ENCODE data around the gene SLC35G2. TPM values are rescaled to one million over a fixed set of nuclear protein-coding genes. Genes with fewer than 3 reads are reported as not detected.
A peak's percentile ranks its signal among the peaks of the same experiment; 100 is the strongest.

The SLC35G2 gene
- total RNA-seq, 4 donors from 2014 or later = 1.9 to 2.8 (median 2.7) TPM; not detected in 1

DNA sequence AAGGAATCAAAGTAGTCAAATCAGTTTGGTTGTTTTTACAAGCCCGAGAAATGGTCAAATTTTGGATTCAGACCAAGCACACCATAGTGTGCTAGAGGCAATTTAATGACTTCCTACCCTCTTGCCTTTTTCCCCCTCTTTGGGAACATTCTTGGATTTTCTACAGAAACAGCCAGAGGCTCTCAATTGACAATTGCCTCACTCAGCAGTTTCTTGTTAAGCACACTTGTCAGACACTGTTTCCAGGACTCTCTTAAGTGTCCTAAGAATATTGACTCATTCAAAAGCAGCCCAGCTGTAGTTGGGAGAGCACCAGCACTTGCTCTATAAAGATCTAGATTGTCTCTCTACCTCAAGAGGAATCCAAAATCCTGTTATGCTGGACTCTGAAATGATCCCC is 1.5 kb upstream of the SLC35G2 start:
- Histone ChIP-seq H3K4me1 (peaks cover 0 to 9% (median 7%) of the 10 kb centered on the region in 4 donors), H3K4me3 (no peak overlapping the region), H3K36me3 (no peaks in the 10 kb centered on the region), H3K27me3 (no peaks in the 10 kb centered on the region), H3K27ac (no peak overlapping the region), H3K9me3 (no peaks in the 10 kb centered on the region)
- no peak for DNase-seq
- TF ChIP-seq CTCF (IDR thresholded peaks at IDR 0.05) (no peak), POLR2A (IDR thresholded peaks at IDR 0.05) (no peak)

DNA sequence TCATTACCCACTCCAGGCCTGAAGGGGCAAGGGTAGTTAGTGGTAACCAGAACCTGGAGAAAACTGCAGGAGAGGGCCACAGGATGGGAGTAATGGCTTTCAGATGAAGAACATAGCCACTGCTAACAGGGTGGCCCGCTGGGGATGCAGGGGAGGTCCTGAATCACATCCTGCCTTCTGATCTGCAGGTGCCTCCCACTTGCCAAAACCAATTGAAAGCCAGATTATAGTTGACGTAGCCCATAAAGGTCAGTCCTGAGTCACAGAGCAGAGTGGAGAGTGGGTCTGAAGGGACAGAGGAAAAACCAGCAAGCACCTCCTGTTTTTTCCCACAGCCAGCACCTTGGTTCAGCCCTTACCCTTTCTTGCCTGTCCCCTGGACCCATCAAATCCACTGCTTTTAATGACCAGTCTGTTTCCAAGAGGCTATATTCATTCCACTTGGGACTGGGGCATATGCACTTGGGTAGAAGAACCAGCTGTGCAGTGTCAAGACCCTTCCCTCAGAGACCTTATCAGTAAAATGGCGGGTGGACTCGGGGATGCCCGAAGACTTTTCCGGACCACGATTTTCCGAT is 646 bp upstream of the SLC35G2 start:
- DNase-seq = peak in 2 of 3 donors; percentile 18 to 47
- no peaks in the 10 kb centered on the region for H3K9me3 ChIP-seq
- H3K4me1 ChIP-seq = peaks cover 0 to 9% (median 7%) of the 10 kb centered on the region in 4 donors
- H3K4me3 ChIP-seq = peak overlapping the region; percentile 46 to 65 (median 60)
- no peaks in the 10 kb centered on the region for H3K36me3 ChIP-seq
- TF ChIP-seq CTCF (IDR thresholded peaks at IDR 0.05) (no peak), POLR2A (IDR thresholded peaks at IDR 0.05) (no peak)
- peak overlapping the region; percentile 15 to 61 (median 54) for H3K27ac ChIP-seq
- no peaks in the 10 kb centered on the region for H3K27me3 ChIP-seq

DNA sequence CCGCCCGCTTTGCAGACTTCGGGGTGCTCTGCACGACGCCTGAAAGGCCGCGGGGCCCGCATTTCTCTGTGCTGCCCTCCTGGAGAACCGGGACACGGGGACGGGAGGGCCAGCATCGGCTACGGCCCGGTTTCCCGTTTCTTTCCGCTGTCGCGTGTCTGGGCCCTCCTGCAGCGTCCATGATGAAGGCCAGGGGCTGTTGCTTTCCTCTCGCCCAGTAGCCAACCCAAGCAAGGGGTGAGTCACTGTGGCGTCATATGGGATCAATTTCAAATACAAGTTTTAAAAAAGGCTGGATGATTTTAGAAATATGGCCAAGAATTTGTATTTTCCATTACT is 435 bp downstream of the SLC35G2 start:
- no peak for DNase-seq
- Histone ChIP-seq H3K27me3 (no peaks in the 10 kb centered on the region), H3K27ac (peak overlapping the region; percentile 15 to 61 (median 54)), H3K36me3 (no peaks in the 10 kb centered on the region), H3K4me1 (peaks cover 0 to 9% (median 7%) of the 10 kb centered on the region in 4 donors), H3K4me3 (peak overlapping the region; percentile 46 to 65 (median 60)), H3K9me3 (no peaks in the 10 kb centered on the region)
- TF ChIP-seq POLR2A (IDR thresholded peaks at IDR 0.05) (no peak), CTCF (IDR thresholded peaks at IDR 0.05) (no peak)

DNA sequence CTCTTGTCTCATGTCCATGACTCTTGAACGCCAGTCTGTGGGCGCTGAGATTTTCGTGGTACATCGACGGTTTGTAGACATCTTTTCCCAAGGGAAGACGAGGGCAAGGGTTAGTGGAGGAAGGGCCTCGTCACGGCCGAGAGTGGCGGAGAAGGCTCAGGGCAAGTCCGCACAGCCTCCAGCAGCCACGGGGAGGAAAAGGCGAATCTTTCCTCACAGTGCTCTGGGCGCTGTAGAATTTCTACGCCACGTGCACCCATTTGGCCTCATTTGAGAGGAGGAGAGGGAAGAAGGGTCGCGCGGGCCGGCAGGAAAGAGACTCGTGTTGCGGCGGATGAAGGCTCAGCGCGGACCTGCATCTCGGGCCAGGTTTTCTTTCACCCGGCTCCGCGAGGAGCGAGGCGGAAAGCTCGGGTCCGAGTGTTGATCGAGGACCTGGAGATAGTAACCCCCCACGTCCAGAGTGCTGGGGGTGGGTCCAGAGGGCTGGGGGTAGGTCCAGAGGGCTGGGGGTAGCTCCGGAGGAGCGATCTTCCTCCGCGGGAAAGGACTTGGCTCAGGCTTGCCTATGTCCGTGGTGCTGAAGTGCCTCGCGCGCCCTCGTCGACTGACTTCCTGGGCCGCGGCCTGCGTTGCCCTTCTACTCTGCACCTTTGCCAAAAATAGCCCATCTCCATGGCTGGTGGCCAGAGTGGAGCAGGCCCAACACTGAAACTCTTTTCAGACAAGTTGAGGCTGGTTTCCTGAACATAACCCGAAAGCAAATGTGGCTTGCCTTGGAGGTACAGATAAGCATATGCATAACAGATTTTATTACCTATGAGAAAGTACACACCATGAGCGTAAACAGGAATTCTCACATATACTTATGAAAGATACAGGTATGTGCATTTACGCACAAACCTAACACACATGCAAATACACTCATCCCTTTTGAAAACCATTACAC is 1.1 kb downstream of the SLC35G2 start:
- peak; percentile 17 to 62 (median 59) for DNase-seq
- H3K27ac ChIP-seq = peak overlapping the region in 2 of 4 donors; percentile 4 to 50
- no peaks in the 10 kb centered on the region for H3K9me3 ChIP-seq
- H3K27me3 ChIP-seq = no peaks in the 10 kb centered on the region
- no peaks in the 10 kb centered on the region for H3K36me3 ChIP-seq
- H3K4me3 ChIP-seq = peak overlapping the region; percentile 46 to 65 (median 60)
- H3K4me1 ChIP-seq = peaks cover 0 to 9% (median 7%) of the 10 kb centered on the region in 4 donors
- no peak for TF ChIP-seq CTCF (IDR thresholded peaks at IDR 0.05)
- no peak for TF ChIP-seq POLR2A (IDR thresholded peaks at IDR 0.05)

DNA sequence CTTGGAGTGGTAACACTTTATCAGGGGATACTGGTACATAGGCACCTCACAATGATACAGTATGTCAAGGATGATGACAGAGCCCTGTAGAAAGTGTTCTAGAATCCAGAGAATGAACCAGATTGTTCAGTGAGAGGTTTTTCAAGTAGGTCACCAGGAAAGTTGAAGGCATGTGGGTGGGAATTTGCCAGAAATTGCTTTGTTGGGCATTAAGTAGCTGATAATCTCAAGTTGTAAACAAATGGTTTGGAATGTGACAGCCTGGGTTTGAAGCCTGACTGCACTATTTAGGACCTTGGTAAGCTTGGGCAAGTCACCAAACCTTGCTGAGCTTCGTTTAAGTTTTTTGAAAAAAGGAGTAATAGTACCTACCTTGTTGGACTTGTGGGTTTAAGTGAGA is 12.5 kb downstream of the SLC35G2 start:
- no peak overlapping the region for H3K27ac ChIP-seq
- TF ChIP-seq CTCF (IDR thresholded peaks at IDR 0.05) (no peak), POLR2A (IDR thresholded peaks at IDR 0.05) (no peak)
- no peaks in the 10 kb centered on the region for H3K9me3 ChIP-seq
- peaks cover 0 to 2% (median 0%) of the 10 kb centered on the region in 4 donors for H3K4me1 ChIP-seq
- DNase-seq = no peak
- H3K4me3 ChIP-seq = no peak overlapping the region
- H3K27me3 ChIP-seq = no peaks in the 10 kb centered on the region
- no peaks in the 10 kb centered on the region for H3K36me3 ChIP-seq

Data from Peyer's patch (tissue), 4 donors.